NCI-H146 treated with DMSO at 0.1 percent for 48 hours (cell line): ENCODE measurements around the gene MBNL1.

Source experiments
- DNase-seq: peaks from one replicate; lab custom pipeline; 2025; ENCODE audit not compliant: unreplicated experiment; lab: John Stamatoyannopoulos, UW

The MBNL1 gene

DNA sequence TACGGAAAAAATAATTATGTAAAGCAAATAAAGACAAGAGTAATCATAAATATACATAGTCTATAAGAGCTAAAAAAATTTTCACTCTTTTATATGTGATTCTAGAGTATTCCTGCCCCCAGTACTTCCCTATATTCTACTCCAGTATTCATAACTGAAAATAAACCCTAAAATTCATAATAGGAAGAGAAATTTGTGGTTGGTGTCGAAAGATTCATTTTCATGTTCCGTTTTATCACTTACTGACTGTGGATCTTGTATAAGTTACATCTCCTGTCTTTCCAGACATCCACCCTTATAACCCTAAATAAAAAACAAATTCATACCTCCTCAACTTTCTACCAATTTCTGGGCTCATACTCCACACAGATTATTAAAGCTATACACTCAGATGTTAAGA lies 16.0 kb upstream of the MBNL1 start:
- no peak for DNase-seq

DNA sequence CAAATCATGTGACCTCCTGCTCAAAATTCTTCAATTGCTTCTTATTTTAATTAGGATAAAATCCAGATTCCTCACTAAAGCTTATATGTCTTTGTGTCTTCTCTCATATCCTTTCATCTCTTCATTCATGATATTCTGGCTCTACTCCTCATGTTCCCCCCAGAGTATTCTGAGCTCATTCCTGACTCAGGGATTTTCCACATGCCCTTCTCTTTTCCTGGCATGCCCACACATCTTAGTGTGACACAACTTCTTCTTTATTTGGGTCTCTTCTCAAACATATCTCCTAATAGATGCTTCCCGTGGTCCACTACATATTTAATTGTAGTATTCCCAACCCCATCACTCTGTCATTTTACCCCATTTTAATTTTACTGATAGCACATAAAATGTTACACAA lies 15.2 kb upstream of the MBNL1 start:
- DNase-seq, result no peak

DNA sequence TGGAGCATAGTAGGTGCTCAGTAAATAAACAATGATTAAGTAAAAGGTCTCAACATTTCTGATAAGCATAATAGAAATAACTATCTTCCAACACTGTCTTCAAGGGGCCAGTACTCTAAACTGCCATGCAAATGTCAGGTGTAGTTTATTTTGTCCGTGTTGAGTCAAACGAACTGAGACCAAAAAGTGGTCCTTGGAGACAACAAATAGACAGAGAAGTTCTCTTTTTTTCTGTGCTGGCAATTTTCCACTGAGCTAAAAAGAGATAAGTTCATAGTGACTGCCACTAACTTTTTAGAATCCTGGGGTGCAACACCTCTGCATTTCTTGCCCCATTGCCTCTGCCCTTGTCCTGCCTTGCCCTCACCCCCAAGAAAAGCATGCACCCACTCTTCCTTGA lies 14.7 kb upstream of the MBNL1 start:
- DNase-seq, result no peak

DNA sequence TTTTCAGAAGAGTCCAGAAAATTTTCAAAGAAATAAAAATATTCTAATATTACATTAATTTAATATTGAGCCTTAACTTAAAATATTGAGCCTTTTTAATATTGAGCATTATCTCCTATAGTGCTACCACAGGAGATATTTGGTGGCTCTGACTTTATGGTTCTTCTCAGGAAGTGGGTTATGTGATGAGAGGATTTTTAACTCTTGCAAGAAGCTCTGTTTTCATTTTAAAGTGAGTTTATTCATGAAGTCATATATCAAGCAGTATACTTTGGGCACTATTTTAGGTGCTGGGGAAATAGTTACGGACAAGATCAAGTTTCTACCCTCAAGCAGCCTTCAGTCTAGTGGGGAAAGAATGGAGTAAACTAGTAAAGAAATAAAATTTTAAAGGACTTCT lies 13.4 kb upstream of the MBNL1 start:
- no peak for DNase-seq

DNA sequence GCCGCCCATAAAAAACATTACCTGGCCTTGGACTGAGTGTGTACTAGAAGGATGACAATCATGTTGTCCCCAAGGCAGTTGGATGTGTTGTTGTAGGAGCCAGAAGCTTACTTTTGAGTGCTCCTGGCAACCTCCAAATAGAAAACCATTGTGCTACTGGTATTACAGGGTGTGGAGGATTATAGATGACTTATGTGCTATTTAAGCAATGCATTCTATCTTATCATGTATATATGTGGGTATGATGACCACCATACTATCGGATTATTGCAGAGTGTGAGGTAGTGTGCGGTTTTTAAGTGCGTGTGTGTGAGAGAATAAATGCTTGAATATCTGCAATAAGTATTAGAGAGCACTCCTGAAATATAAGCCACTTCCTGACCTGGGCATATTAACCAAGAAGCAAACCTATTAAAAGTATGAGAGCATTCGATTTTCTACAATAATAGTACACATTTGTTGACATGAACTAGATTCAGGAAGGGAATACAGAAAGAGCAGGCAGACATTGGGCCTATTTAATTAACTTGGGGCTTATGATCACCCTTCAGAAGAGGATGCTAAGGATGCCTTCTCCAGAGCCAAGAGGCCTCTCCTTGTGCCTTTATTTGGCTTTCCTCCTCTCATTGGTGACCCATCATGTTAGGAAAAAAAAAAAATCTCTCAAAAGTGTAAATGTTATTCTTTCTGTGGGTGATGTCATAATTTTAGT lies 11.7 kb upstream of the MBNL1 start:
- DNase-seq, result no peak

DNA sequence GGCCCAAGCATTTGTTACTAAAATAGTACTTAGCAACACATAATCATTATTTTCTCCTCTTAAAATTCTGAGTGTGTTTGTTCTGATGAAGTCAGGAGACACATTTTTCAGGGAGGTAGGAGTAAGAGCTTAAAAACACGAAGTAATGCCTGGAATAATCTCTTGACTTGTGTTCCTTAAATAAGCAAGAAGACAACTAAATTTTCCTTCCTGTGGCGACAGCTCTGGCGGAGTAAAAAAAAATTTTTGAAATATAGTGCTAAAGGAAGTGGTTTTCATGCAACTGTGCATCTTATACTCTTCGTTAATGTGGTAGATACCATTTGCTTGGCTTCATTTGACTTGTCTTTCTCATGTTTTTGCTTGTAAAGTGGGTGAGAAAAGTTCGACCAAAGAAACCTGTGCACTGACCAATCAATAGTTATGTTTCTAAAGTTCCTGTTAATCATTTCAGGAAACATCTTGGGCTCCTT lies 11.1 kb upstream of the MBNL1 start:
- DNase-seq, result no peak

DNA sequence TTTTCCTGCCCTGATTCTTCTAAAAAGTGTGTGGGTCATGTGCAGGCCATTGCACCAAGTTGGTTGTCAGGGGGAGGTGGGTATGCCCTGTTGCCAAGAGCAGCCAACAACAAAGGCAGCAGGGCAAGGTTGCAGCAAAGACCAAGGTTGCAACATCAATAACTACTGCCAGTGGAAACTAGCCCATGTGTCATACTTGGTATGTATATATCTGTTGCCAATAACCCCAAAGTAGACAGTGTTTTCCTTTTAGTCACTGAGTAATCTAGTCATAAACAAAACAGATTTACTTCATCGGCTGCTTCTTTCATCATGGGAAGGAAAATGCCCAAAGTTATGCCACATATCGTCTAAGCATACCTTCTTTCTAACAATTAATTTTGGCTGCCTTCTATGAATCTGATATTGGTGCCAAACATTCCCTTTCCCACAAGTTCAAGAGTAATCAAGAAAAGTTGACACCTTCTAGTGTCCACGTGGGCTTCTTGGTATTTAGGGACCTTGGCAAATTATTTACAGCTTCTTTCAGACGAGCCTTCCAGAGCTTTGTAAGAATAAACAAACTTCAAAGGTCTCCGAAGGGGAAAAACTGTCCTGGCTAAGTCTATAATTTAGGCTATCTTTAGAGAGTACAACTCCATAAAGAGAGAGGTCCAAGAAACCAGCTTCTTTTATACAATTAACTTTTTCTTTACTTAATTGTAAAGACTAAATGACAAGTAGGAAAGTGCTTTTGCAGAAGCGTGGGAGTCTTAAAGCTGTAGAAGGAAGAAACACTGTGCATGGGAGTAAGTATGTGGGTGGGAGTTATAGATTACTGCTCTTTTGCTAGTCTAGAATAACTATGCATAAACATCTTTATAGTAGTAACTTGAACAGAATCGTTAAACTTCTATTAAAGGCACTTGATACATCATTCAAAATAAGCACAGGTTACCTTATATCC lies 10.0 kb upstream of the MBNL1 start:
- DNase-seq, result no peak

DNA sequence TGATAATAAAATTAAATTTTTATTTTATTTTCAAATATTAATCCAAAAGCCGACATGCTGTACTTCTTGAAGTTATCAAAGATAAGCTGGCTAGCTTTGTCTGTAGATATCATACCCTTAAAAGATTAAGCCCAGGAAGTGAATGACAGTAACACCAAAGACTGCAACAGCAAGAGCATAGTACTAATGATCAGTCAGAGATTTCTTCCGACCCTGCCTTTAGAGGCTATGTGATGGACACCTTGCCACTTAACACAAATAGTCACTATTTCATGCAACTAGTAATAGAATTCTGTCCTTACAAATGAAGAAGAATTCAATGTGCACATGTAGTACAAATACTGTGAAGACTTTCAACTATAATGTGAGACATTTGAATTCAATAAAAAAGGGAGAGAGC lies 9.3 kb upstream of the MBNL1 start:
- no peak for DNase-seq

DNA sequence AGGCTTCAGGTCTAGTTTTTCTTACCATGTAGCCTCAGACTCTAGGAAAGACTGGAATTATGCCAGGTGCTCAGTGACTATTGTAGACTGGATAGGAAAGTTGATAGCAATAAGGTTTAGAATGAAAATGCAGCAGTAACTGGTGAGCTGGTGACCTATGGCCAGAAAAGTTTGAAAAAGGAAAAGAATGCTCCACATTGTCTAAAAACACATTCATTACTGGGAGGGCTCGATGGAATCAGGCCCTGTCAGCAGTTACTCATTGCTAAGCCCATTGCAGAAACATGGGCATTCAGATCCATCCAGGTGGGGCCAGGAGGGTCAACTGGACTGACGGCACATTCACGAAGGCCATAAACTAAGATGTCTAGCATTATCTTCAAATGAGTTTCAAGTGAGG lies 8.7 kb upstream of the MBNL1 start:
- no peak for DNase-seq

DNA sequence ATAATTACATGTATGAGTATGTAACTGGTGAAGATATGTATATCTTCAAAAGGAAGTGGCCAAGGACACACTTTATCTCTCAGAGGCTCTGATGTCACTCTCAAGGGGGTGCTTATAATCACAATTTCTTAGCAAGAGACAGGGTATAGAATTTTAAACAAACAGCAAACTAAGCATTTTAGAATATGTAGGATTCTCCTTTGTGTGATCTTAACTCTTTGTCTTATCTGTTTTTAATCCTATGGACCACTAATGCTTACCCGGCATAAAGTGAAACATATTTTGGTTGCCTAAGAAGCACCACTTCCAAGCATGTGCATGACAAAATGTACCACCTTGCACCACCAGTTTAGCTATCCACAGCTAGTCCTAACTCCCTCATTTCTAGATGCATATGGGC lies 8.2 kb upstream of the MBNL1 start:
- DNase-seq, result no peak

DNA sequence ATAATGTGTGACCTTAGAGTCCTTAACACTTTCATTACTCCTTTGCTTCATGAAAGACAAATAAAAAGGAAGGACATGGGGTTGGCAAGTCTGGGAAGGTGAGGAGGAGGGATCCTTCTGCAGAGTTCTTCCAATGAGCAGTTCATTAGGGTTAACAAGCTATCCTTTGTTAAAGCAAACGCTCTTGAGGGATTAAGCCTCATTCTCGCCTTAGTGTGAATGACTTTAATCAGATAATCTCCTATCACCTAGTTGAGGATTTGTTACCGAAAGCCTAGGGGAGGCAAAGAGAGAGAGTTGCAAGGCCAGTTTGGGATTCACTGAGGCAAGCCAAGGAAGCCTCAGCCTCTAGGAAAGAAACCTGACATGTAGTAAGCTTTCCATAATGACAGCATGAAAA lies 7.4 kb upstream of the MBNL1 start:
- no peak for DNase-seq

DNA sequence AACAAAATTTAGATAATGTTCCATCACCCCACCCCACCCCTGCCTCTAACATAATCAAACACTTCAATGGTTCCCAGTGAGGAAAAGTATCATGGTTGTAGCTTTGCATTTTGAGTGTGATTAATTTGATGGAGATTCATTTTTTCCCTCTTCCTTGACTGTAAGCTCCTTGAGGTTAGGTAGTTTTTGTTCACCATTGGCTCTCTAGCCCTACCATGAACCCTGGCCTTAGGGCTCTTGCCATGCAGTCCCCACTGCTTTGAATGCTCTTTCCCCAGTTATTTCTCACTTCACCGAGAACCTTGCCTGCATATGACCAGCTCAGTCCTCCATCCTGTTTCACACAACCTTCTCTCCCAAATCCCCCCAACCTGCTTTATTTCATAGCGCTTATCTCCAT lies 5.0 kb upstream of the MBNL1 start:
- DNase-seq, result no peak

DNA sequence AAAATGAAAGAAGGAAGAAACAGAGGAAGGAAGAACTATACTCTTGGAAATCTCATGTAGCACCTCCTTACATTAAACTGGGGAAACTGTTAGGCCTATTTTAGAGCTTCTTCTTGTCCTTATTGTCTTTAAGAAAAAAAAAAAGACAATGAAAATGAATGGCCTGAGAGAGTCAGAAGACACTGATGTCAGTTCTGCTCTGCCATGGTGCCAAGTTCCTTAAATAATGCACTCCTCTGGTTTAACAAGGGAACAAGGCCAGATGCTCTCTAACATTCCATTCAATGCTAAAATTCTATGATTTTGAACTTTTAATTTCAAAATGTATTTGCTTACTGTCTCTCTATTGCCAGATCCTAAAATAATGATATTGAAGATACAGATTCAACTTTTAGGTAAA lies 4.4 kb upstream of the MBNL1 start:
- no peak for DNase-seq

DNA sequence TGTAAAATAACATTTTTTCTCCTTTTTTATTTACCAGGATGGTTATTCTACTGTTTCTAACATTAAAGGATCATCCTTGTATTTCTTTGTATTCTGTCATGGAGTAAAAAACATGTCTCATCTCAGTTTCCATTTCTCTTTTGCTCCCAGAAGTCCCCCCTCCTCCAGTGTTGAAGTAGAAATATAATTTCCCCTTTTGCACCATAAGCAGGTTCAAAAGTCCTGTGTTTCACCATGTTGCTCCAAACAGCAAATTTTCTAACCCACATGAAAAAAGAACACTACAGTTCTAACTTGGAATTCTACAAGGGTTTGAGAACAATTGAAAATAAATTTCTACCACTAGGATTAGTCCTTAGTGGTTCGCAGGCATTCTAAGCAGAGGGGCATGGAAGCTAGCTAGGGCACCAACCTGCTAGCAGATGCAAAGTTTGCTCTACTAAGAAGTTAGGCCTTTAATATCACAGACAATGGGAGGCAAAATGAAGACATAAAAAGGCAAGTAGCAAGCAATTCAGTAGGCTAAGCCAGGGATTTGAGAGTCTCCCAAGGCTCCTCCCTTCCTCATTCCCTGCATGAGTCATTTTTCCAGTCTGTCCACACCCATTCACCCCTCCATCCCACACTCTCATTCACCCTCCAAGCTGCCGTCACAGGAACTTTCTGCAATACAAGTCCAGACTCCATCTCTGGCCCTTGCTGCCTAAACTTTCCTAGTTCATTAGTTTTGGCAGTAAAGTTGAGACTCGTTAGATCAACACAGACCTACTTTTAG lies 2.3 kb upstream of the MBNL1 start:
- DNase-seq, result no peak

DNA sequence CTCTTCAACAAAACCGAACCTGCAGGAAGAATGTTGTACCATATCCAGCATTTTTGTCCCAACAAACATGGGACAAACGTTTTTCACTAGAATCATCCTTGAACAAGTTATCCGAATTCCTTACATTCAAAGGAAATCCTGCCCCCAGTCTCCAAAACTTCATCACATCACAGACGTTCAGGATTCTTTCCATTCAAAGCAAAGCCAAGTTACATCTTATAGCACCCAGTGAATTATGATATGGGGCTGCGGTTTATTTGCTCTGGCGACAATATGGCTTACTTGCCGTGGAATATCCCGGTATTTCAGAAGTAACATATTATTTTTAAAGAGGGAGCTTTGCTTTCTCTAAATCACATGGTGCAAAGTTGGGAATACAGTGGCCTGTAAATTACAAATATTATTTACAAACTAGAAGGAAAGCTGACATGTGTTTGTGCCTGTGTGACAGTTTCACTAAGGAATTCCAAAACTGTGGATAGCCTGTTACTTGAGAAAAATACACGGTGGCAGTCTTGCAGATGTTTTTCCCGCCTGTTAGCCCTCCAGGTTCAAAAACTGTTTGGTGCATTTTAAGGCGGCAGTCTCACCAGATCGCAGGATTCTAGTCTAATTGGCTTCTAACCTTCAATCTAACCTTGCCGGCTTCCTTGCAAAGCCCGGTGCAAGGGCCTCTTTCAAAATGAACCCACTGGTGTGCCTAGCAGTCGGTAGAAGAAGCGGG lies 736 bp upstream of the MBNL1 start:
- DNase-seq, result no peak

DNA sequence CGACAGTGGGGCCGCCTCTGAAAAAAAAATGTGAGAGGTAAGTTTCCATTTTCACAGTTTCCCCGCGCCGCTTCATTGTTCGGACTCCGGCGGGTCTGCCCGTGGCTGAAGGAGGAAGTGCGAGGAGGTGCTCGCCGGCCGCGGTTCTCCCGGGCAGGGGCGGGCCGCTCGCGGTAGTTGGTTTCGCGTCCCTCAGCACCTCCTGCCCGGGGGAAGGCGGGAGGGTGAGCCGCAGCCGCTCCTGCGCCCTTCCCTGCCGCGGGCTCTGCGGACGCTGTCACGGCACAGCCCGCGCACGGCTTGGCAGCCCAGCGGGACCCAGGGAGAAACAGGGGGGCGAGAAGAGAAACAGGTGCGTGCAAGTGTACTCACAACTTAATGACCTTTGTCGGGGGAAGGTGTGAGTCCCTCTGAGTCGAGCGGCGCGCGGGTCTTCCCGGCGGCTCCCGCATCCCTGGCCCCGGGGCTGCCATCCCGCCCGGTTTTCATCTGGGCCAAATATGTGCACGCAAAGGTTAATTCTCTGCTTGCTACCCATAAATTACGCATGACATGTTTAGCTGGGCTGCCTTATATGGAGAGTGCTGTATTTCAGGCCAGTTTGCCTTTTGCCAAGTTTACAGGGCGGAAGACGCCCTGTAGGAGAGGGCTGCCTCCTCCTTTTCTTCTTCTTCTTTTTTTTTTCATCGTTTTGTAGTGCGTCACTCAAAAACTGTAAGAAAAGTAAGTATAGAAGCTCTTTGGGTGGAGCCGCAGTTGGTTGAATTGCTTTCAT lies 514 bp downstream of the MBNL1 start:
- peak; percentile 79 for DNase-seq

DNA sequence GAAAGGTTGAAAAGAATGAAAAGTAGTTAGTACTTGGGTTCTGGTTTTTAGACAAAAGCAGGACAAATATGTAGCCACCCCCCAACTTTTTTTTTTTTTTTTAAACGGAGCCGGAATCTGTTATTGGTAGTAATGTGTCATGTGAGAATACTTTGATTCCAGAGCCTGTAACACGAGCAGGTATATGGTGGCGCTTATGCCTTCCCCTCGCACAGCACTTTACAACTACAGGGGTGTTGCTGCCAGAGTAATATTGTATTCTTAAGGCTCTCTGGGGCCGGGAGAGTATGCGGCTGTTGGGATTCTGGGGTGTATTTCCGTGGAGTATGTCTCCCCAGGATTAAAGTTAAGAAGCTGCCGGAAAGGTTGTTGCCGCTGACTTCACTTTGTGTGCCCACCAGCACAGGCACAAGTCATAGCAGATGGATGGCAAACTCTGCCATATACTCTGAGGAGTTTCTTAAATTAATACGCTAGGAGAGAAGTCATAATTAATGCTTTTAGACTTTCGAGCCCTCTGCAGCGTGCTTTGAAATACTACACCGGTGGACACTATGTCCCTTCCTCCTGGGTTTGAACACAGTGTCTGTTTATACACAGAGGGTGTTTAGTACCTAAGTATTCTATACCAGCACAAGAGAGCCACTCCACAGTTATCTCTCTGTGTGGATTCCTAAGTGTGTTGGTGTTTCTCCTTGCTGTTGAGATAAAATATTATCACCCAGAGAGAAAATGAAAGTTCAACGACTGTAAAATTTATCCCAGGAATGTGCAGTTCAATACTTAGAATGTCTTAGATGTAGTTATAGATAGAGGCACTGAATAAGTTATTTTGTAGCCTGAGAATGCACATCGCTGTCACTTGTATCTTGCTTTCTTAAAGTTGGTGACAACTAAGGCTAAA lies 1.4 kb downstream of the MBNL1 start:
- peak; percentile 79 for DNase-seq

DNA sequence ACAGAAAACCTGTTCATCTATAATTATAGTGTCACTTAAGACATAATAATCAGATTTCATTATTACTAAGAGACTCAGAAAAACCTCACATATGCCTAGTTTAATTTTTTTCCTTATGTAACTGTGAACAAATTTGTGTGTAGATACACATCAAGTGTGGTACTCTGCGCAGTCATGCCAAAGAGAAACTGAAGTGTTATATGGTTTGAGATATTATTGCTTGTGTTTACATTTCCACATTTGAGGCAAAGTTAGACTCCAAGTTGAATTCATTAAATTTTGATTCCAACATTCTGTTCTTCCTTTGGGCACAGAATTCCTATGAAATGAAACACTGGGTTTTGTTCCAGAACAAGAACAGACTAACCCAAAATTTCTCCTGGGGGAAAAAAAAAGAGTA lies 2.2 kb downstream of the MBNL1 start:
- no peak for DNase-seq
